Measurements from ENCODE around the gene NPLOC4.

The NPLOC4 gene

DNA sequence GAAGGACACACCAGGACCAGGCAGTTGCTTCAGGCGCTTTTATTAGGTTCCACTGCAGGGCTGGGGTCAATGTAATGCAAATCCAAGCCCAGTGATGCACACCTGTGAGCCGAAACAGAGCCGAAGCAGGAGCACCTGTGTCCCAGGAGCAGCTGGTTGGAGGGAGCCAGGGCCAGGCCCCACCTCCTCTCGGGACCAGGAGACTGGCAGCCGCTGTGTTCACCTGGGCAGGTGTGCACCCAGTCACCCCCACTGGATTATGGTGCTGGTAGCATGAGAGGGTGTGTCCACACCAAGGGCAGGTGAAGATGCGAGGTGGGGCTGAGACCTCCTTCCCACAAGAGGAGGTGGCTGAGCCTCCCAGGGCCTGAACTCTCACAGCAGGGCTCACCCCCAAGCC is 80.0 kb downstream of the NPLOC4 start:
- TF ChIP-seq TAF1 (IDR thresholded peaks at IDR 0.05; ENCODE audit: borderline replicate concordance, insufficient read depth, low read length) (no peak), SIN3A (IDR thresholded peaks at IDR 0.05; ENCODE audit: borderline replicate concordance, insufficient read depth, low read length) (no peak), FOXP2 (optimal IDR thresholded peaks at IDR 0.05; ENCODE audit: borderline replicate concordance, extremely low read depth, extremely low read length, insufficient read depth) (no peak), POLR2AphosphoS5 (IDR thresholded peaks at IDR 0.05; ENCODE audit: low read depth, low read length) (no peak; the same call in 1 of the 2 replicates)
- TF ChIP-seq, protein P1, sequence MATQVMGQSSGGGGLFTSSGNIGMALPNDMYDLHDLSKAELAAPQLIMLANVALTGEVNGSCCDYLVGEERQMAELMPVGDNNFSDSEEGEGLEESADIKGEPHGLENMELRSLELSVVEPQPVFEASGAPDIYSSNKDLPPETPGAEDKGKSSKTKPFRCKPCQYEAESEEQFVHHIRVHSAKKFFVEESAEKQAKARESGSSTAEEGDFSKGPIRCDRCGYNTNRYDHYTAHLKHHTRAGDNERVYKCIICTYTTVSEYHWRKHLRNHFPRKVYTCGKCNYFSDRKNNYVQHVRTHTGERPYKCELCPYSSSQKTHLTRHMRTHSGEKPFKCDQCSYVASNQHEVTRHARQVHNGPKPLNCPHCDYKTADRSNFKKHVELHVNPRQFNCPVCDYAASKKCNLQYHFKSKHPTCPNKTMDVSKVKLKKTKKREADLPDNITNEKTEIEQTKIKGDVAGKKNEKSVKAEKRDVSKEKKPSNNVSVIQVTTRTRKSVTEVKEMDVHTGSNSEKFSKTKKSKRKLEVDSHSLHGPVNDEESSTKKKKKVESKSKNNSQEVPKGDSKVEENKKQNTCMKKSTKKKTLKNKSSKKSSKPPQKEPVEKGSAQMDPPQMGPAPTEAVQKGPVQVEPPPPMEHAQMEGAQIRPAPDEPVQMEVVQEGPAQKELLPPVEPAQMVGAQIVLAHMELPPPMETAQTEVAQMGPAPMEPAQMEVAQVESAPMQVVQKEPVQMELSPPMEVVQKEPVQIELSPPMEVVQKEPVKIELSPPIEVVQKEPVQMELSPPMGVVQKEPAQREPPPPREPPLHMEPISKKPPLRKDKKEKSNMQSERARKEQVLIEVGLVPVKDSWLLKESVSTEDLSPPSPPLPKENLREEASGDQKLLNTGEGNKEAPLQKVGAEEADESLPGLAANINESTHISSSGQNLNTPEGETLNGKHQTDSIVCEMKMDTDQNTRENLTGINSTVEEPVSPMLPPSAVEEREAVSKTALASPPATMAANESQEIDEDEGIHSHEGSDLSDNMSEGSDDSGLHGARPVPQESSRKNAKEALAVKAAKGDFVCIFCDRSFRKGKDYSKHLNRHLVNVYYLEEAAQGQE (IDR thresholded peaks at IDR 0.05; ENCODE audit: insufficient read depth in 1 of 2, low read depth in 2 of 2, low read length in 2 of 2), result no peak

- TF ChIP-seq POLR2AphosphoS5 (IDR thresholded peaks at IDR 0.05; ENCODE audit: low read depth, low read length) (no peak), TAF1 (IDR thresholded peaks at IDR 0.05; ENCODE audit: borderline replicate concordance, insufficient read depth, low read length) (no peak), SIN3A (IDR thresholded peaks at IDR 0.05; ENCODE audit: borderline replicate concordance, insufficient read depth, low read length) (no peak), FOXP2 (optimal IDR thresholded peaks at IDR 0.05; ENCODE audit: borderline replicate concordance, extremely low read depth, extremely low read length, insufficient read depth) (no peak)
- TF ChIP-seq, protein P1 (IDR thresholded peaks at IDR 0.05; ENCODE audit: insufficient read depth in 1 of 2, low read depth in 2 of 2, low read length in 2 of 2), result no peak
Observed at GRCh38 chr17:81556175-81556691, 80.7 kb downstream of the NPLOC4 start.

DNA sequence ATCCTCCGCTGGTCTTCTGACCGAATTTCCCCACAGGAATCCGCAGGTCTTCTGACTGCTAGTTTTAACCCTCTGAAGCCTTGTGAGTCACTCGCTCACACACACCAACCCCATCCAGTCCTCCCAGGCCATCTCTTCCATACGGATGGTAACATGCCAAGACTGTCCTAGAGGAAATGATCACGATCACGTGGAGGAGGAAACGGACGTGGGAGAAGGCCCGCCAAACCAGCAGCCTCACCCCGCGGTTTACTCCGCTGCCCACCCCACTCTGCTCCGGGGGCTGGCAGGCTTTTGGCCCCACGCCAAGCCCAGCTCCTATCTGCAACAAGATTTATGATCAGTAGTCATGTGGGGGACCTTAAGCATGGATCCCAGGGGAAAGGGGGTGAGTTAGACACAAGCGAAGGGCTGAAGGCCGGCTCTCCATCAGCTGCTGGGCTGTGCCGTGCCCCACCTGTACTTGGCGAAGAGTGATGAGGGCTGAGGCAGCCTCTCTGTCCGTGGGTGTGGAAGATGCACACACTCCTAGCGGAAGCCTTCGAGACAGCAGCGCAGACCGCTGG is 83.2 kb downstream of the NPLOC4 start:
- TF ChIP-seq, protein P1 (IDR thresholded peaks at IDR 0.05; ENCODE audit: insufficient read depth in 1 of 2, low read depth in 2 of 2, low read length in 2 of 2), result peak in 1 of 2 experiments; percentile 51; a peak in 1 of 4 replicates
- TF ChIP-seq FOXP2 (optimal IDR thresholded peaks at IDR 0.05; ENCODE audit: borderline replicate concordance, extremely low read depth, extremely low read length, insufficient read depth), result peak; percentile 63
- TF ChIP-seq POLR2AphosphoS5 (IDR thresholded peaks at IDR 0.05; ENCODE audit: low read depth, low read length), result no peak; the same call in none of the 2 replicates
- peak; percentile 64; the same call in 1 of the 2 replicates for TF ChIP-seq TAF1 (IDR thresholded peaks at IDR 0.05; ENCODE audit: borderline replicate concordance, insufficient read depth, low read length)
- no peak for TF ChIP-seq SIN3A (IDR thresholded peaks at IDR 0.05; ENCODE audit: borderline replicate concordance, insufficient read depth, low read length)

DNA sequence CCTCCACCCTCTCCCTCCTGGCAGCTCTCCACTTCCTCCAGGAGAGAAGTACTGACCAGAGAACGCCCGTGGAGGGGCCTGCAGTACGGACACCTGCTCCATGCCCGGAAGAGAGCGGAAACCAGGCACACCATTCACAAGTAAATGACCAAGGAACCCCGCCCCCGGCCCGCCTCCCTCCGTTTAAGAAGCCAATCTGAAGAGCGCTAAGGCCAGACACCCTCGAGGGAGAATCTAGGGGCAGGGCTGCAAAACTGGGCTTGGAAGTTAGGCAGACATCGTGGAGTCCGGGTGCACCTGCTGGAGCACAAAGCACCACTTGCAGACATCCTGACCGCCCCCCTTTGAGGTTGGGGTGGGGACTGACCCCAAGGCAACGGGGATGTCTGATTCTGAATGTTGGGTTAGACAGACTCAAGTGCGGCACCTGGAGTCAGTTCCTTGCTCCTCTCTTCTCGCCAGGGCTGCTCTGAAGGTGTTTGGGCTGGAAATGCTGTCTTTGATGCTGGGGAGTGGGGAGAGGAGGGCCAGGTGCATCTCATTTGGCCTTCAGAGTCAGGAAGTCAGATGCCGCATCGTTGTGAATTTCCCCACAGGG is 83.8 kb downstream of the NPLOC4 start:
- no peak for TF ChIP-seq FOXP2 (optimal IDR thresholded peaks at IDR 0.05; ENCODE audit: borderline replicate concordance, extremely low read depth, extremely low read length, insufficient read depth)
- TF ChIP-seq TAF1 (IDR thresholded peaks at IDR 0.05; ENCODE audit: borderline replicate concordance, insufficient read depth, low read length), result peak; percentile 82

DNA sequence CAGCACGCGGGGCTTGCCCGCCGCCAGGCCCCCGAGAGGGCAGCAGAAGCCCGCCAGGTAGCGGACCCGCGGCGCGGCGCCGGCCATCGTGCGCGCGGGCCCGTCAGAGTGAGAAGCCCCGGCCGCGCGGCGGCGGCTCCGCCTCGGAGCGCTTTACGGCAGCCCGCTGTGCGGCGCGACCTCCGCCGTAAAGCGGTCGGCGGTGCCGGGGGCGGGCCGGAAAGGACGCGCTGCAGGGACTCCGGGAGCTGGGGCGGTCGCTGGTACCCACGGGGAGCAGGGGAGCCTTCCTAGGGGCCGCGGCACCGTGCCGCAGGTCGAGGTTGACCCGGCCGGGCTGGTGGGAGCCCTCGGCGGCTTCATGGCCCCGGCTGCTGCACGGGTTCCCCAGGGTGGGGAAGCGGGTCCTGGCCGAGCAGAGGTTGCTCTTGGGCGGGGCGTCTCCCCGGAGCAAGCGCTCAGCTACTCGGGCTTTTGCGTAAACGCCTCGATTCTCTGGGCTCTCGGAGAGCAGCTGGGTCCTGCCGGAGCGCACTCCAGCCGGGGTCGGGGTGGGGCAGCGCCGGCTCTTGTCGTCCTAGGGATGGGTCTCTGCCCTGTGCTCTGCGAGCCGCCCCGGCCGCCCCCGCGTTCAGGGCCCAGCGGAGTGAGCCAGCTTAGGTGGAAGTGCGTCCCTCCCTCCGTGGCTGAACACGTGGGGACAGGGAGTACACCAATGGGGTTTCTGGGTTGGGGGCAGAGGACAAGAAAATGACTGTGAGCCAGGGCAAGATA is 84.5 kb downstream of the NPLOC4 start, which contains the start of gene FAAP100:
FAAP100 (minus strand) TSS at position 110 of the 774 bp plus-strand sequence; CDS start at position 87, 23 bp downstream.
- TF ChIP-seq, protein P1 (IDR thresholded peaks at IDR 0.05; ENCODE audit: insufficient read depth in 1 of 2, low read depth in 2 of 2, low read length in 2 of 2), result peak in 1 of 2 experiments; percentile 56; a peak in 2 of 4 replicates
- TF ChIP-seq POLR2AphosphoS5 (IDR thresholded peaks at IDR 0.05; ENCODE audit: low read depth, low read length) (peak; percentile 48), TAF1 (IDR thresholded peaks at IDR 0.05; ENCODE audit: borderline replicate concordance, insufficient read depth, low read length) (peak; percentile 90), SIN3A (IDR thresholded peaks at IDR 0.05; ENCODE audit: borderline replicate concordance, insufficient read depth, low read length) (peak; percentile 75; the same call in 1 of the 2 replicates), FOXP2 (optimal IDR thresholded peaks at IDR 0.05; ENCODE audit: borderline replicate concordance, extremely low read depth, extremely low read length, insufficient read depth) (peak; percentile 93)
